HepG2 (cell line): ENCODE results near the gene MSTN. TPM values are rescaled to one million over a fixed set of nuclear protein-coding genes. Genes with fewer than 3 reads are reported as not detected.

Experiments
- ATAC-seq: fragments of 200-7000 bp; cut with Tn5 transposase; 3 replicates; pipeline ENCODE4 v1.9.1; 2020; ENCODE audit warnings: mild to moderate bottlenecking, moderate library complexity
- BruUV-seq: library from RNA; stranded (reverse); fragments of 400-500 nt; replicated peaks from 2 replicates; lab custom pipeline; 2021; lab: Mats Ljungman, UMichigan
- CTCF ChIA-PET: fragments of 300-600 bp; formaldehyde crosslinking; extraction: SDS; loops from one replicate; lab custom pipeline; 2021; ENCODE audit warnings: low total read pairs, inconsistent platforms, low intra/inter-chr PET ratio; lab: Yijun Ruan, JAX
- POLR2A ChIA-PET: fragments of 350-600 bp; sonication (Branson Sonifier 250); formaldehyde crosslinking; loops from one replicate; lab custom pipeline; 2020; ENCODE audit warnings: antibody characterized with exemption, inconsistent platforms; lab: Yijun Ruan, JAX
- DNase-seq: peaks from one replicate; pipeline ENCODE4 v3.0.0-alpha.2; 2015; ENCODE audit warnings: low spot score
- FAIRE-seq: peaks from 3 replicates; lab custom pipeline; 2011; peaks lifted over from hg19 to GRCh38; lab: Jason Lieb, UNC
- H2AFZ ChIP-seq: one replicate; pipeline ENCODE4 v1.6.1; 2011; ENCODE audit warnings: low read length, inconsistent platforms
- H3K27ac ChIP-seq: fragments of 300-600 bp; 3 replicates; pipeline ENCODE4 v1.8.0; 2011; ENCODE audit warnings: mixed run types, mild to moderate bottlenecking, mixed read lengths, low read length, inconsistent platforms; ENCODE audit not compliant: insufficient read depth; ENCODE audit errors: extremely low read length
- H3K27me3 ChIP-seq, 2 experiments: fragments of 200-600 bp in 1 of 2; 2 replicates in 1 of 2; 3 replicates in 1 of 2; pipeline versions ENCODE4 v1.6.0 to v1.8.0; 2011; ENCODE audit warnings: low read length in 2 of 2, mild to moderate bottlenecking in 2 of 2, moderate library complexity in 2 of 2, inconsistent platforms in 1 of 2; ENCODE audit not compliant: insufficient read depth in 2 of 2, control insufficient read depth in 1 of 2
- H3K36me3 ChIP-seq, 2 experiments: fragments of 200-600 bp in 1 of 2; replicated peaks in 1 of 2; 2 replicates in 1 of 2; 3 replicates in 1 of 2; pipeline versions ENCODE4 v1.5.1 to v1.8.0; 2011; ENCODE audit warnings: low read length in 2 of 2, inconsistent platforms in 1 of 2; ENCODE audit not compliant: insufficient read depth in 2 of 2, control insufficient read depth in 1 of 2
- H3K4me1 ChIP-seq: 2 replicates; pipeline ENCODE4 v1.5.1; 2012; ENCODE audit warnings: low read length, inconsistent platforms; ENCODE audit not compliant: insufficient read depth
- H3K4me2 ChIP-seq: 2 replicates; pipeline ENCODE4 v1.6.0; 2011; ENCODE audit warnings: low read depth, low read length, inconsistent platforms
- H3K4me3 ChIP-seq, 3 experiments: fragments of 200-600 bp in 1 of 3; sonication (generic), shearing (Covaris generic) in 1 of 3; replicated peaks in 1 of 3; 2 replicates each; pipeline ENCODE4 v1.5.1; 2011 to 2016; ENCODE audit warnings: low read length in 3 of 3, inconsistent platforms in 2 of 3, low read depth in 2 of 3, mild to moderate bottlenecking in 2 of 3, control low read depth in 1 of 3, mixed read lengths in 1 of 3; ENCODE audit not compliant: insufficient read depth in 1 of 3
- H3K79me2 ChIP-seq: one replicate; pipeline ENCODE4 v1.6.1; 2011; ENCODE audit warnings: low read length, inconsistent platforms; ENCODE audit not compliant: insufficient read depth
- H3K9ac ChIP-seq: 2 replicates; pipeline ENCODE4 v1.6.0; 2011; ENCODE audit warnings: mild to moderate bottlenecking, low read depth, low read length, inconsistent platforms; ENCODE audit not compliant: insufficient read depth
- H3K9me3 ChIP-seq: 2 replicates; pipeline ENCODE4 v1.5.1; 2012; ENCODE audit warnings: mild to moderate bottlenecking, low read length
- H4K20me1 ChIP-seq: 2 replicates; pipeline ENCODE4 v1.6.0; 2011; ENCODE audit warnings: inconsistent platforms, mild to moderate bottlenecking, low read length, moderate library complexity; ENCODE audit not compliant: insufficient read depth
- AHR ChIP-seq: IDR thresholded peaks from 2 replicates; pipeline ENCODE4 v1.6.1; 2018; ENCODE audit warnings: missing genetic modification reagents, missing compliant biosample characterization
- EED ChIP-seq: sonication (generic); formaldehyde crosslinking; IDR thresholded peaks from 2 replicates; pipeline ENCODE4 v1.5.0; 2020; ENCODE audit warnings: mild to moderate bottlenecking, missing genetic modification reagents
- HES4 ChIP-seq: sonication (generic); formaldehyde crosslinking; IDR thresholded peaks from 2 replicates; pipeline ENCODE4 v1.9.0; 2021; ENCODE audit warnings: mild to moderate bottlenecking, missing genetic modification reagents, borderline replicate concordance
- IKZF1 ChIP-seq: fragments of 450-650 bp; IDR thresholded peaks from 2 replicates; pipeline ENCODE4 v1.7.1; 2016
- PTBP1 ChIP-seq: fragments of 200-400 bp; formaldehyde crosslinking; IDR thresholded peaks from 2 replicates; pipeline ENCODE4 v1.6.1; 2018; ENCODE audit warnings: low read length, low read depth; ENCODE audit not compliant: poor library complexity, severe bottlenecking
- RFX3 ChIP-seq: IDR thresholded peaks from 2 replicates; pipeline ENCODE4 v1.6.1; 2016; ENCODE audit warnings: missing biosample characterization, missing genetic modification reagents
- SIN3A ChIP-seq: IDR thresholded peaks from 2 replicates; pipeline ENCODE4 v1.6.1; 2011; ENCODE audit warnings: low read depth, mild to moderate bottlenecking, control low read depth, low read length, borderline replicate concordance
- STAG1 ChIP-seq: sonication (generic); formaldehyde crosslinking; IDR thresholded peaks from 2 replicates; pipeline ENCODE4 v1.4.0; 2020; ENCODE audit warnings: missing genetic modification reagents
- TCF7 ChIP-seq: sonication (generic); IDR thresholded peaks from 2 replicates; pipeline ENCODE4 v1.6.1; 2016; ENCODE audit warnings: antibody characterized with exemption, low read depth
- ZNF143 ChIP-seq: sonication (generic); formaldehyde crosslinking; IDR thresholded peaks from 2 replicates; pipeline ENCODE4 v1.4.0; 2020; ENCODE audit warnings: missing genetic modification reagents
- ZNF275 ChIP-seq: sonication (generic); formaldehyde crosslinking; IDR thresholded peaks from 2 replicates; pipeline ENCODE4 v1.8.0; 2022; ENCODE audit warnings: missing genetic modification reagents, mild to moderate bottlenecking, inconsistent platforms, borderline replicate concordance
- ZNF446 ChIP-seq: sonication (generic); formaldehyde crosslinking; IDR thresholded peaks from 2 replicates; pipeline ENCODE4 v1.5.0; 2020; ENCODE audit warnings: mild to moderate bottlenecking, missing genetic modification reagents
- ZNF589 ChIP-seq: sonication (generic); formaldehyde crosslinking; conservative IDR thresholded peaks from 2 replicates; pipeline ENCODE4 v1.8.0; 2022; ENCODE audit warnings: mild to moderate bottlenecking, moderate library complexity, missing genetic modification reagents
- ZNF619 ChIP-seq: sonication (generic); formaldehyde crosslinking; IDR thresholded peaks from 2 replicates; pipeline ENCODE4 v1.4.0; 2020; ENCODE audit warnings: mild to moderate bottlenecking, missing genetic modification reagents
- ZNF788 ChIP-seq: sonication (generic); formaldehyde crosslinking; IDR thresholded peaks from 2 replicates; pipeline ENCODE4 v1.5.0; 2020; ENCODE audit warnings: mild to moderate bottlenecking, missing genetic modification reagents, borderline replicate concordance
- WGBS: methylation state at CpG from one replicate; pipeline ENCODE4 v1.1.6; 2017; ENCODE audit warnings: low lambda C conversion rate; 5-methylcytosine and 5-hydroxymethylcytosine counted together
- in situ Hi-C: cut with HindIII; loops from 2 replicates; pipeline ENCODE4 v1.10.0; 2017; ENCODE audit warnings: low pct_unique_long_range_greater_than_20kb; ENCODE audit not compliant: extremely low pct_ligation_motif_present
- intact Hi-C: fragments of 100-400 bp; cut with micrococcal nuclease; formaldehyde crosslinking; loops from one replicate; pipeline ENCODE4 v1.10.0; 2022; ENCODE audit not compliant: unreplicated experiment
- polyA plus RNA-seq, 8 experiments: library from polyadenylated mRNA; depleted of rRNA in 3 of 8; stranded (reverse) in 7 of 8; unstranded in 1 of 8; fragments of >200 nt; fragmentation: Illumina TruSeq in 4 of 8; extraction: Trizol in 4 of 8; gene quantifications; 2 replicates each; pipeline versions ENCODE4 v1.2.1 to v1.2.3, GENCODE V29; 2011 to 2016; ENCODE audit warnings: low read depth in 4 of 8, missing spikeins in 1 of 8, mixed read lengths in 1 of 8; ENCODE audit not compliant: insufficient read depth in 1 of 8
- total RNA-seq, 5 experiments: library from RNA; depleted of rRNA; stranded (reverse); fragments of >200 nt; fragmentation: Illumina TruSeq; extraction: Trizol; gene quantifications; 2 replicates each; pipeline ENCODE4 v1.2.3, GENCODE V29; 2016; ENCODE audit warnings: low read depth in 1 of 5
- TF ChIP-seq, protein P1 (sequence below): sonication (generic); formaldehyde crosslinking; IDR thresholded peaks from 2 replicates; pipeline ENCODE4 v1.4.0; 2020; ENCODE audit warnings: low read depth, mild to moderate bottlenecking, missing genetic modification reagents
- TF ChIP-seq, protein P2 (sequence below): sonication (generic); formaldehyde crosslinking; IDR thresholded peaks from 2 replicates; pipeline ENCODE4 v1.8.1; 2023; ENCODE audit warnings: missing genetic modification reagents, mild to moderate bottlenecking, borderline replicate concordance
- TF ChIP-seq, protein P3 (sequence below): sonication (generic); formaldehyde crosslinking; IDR thresholded peaks from 2 replicates; pipeline ENCODE4 v1.8.1; 2023; ENCODE audit warnings: mild to moderate bottlenecking, moderate library complexity, missing genetic modification reagents
- TF ChIP-seq, protein P4 (sequence below): sonication (generic); formaldehyde crosslinking; IDR thresholded peaks from 2 replicates; pipeline ENCODE4 v1.8.1; 2023; ENCODE audit warnings: mild to moderate bottlenecking, inconsistent platforms, moderate library complexity, missing genetic modification reagents, borderline replicate concordance

Gene MSTN
- total and polyA plus RNA-seq, 2 of the 13 experiments (the other 11 are each of a cell fraction or from before 2014, with no cell fraction given) = 0.04 TPM; not detected in 1

DNA sequence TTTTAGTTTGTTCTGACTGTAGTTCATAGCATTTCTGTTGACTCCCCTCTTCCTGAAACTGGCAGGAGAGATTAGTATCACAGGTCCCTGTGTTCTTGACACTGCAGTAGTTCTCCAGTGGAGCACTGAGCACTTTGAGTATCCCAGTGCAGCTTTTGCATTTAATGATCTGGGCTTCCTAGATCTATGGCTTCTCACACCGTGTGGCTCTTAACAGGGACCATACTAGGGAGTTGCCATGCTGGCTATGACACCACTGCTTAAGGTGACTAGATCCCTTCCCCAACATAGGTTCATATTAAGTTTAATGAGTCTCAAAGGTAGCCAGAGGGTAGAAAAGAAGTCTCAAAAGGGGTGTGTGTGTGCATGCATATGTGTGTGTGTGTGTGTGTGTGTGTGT is 6.2 kb upstream of the MSTN start:
- POLR2A ChIA-PET = no interaction called here
- no peaks in the 10 kb centered on the region for H3K4me1 ChIP-seq
- CTCF ChIA-PET = interaction anchor here (2.1 kb wide), 1 partner anchor 408 kb away, joined by 15 read pairs; the partner anchor contains the start of gene ASNSD1

More for the DNA sequence above, 6.2 kb upstream of the MSTN start:
- no peaks in the 10 kb centered on the region for H3K79me2 ChIP-seq
- no peaks in the 10 kb centered on the region for H4K20me1 ChIP-seq
- no TSS peak for BruUV-seq
- no peaks in the 10 kb centered on the region for H3K9me3 ChIP-seq
- in situ Hi-C loops = loop anchor here (10.0 to 25.0 kb wide), 3 partner anchors 264 to 406 kb away; partner anchors contain the start of genes ANKAR and ASNSD1
- no peaks in the 10 kb centered on the region for H3K36me3 ChIP-seq
- 5% methylated on average over 1 of the region's 1 CpG for WGBS
- FAIRE-seq = no peak
- no peak for DNase-seq
- H3K27ac ChIP-seq = no peak overlapping the region
- no peak for TF ChIP-seq EED (CRISPR knock-in tag)
- no peak for TF ChIP-seq AHR (CRISPR knock-in tag)
- no peak for TF ChIP-seq SIN3A
- TF ChIP-seq, protein P1, sequence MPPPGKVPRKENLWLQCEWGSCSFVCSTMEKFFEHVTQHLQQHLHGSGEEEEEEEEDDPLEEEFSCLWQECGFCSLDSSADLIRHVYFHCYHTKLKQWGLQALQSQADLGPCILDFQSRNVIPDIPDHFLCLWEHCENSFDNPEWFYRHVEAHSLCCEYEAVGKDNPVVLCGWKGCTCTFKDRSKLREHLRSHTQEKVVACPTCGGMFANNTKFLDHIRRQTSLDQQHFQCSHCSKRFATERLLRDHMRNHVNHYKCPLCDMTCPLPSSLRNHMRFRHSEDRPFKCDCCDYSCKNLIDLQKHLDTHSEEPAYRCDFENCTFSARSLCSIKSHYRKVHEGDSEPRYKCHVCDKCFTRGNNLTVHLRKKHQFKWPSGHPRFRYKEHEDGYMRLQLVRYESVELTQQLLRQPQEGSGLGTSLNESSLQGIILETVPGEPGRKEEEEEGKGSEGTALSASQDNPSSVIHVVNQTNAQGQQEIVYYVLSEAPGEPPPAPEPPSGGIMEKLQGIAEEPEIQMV (CRISPR knock-in tag) = no peak
- TF ChIP-seq HES4 (CRISPR knock-in tag) = no peak
- TF ChIP-seq, protein P2, sequence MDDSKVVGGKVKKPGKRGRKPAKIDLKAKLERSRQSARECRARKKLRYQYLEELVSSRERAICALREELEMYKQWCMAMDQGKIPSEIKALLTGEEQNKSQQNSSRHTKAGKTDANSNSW = no peak
- no peak for TF ChIP-seq TCF7
- TF ChIP-seq PTBP1 = no peak
- TF ChIP-seq ZNF143 (CRISPR knock-in tag) = no peak
- TF ChIP-seq, protein P3, sequence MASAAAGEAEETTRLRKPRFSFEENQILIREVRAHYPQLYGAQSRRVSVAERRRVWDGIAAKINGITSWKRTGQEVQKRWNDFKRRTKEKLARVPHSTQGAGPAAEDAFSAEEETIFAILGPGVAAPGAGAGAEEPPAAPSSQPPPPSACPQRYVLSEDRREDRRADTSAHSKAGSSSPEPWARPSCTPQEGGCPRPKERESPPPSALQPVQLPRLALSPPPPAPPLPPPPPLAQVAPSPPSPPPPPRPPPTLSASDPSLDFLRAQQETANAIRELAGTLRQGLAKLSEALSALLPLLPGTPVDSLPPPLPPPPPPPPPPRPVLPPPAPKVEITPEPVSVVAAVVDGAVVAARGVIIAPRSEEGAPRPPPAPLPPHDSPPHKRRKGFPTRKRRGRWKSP (CRISPR knock-in tag) = no peak
- no peak for TF ChIP-seq ZNF619 (CRISPR knock-in tag)
- TF ChIP-seq IKZF1 = no peak
- no peak for TF ChIP-seq RFX3 (CRISPR knock-in tag)
- TF ChIP-seq ZNF589 (CRISPR knock-in tag) = no peak
- TF ChIP-seq, protein P4, sequence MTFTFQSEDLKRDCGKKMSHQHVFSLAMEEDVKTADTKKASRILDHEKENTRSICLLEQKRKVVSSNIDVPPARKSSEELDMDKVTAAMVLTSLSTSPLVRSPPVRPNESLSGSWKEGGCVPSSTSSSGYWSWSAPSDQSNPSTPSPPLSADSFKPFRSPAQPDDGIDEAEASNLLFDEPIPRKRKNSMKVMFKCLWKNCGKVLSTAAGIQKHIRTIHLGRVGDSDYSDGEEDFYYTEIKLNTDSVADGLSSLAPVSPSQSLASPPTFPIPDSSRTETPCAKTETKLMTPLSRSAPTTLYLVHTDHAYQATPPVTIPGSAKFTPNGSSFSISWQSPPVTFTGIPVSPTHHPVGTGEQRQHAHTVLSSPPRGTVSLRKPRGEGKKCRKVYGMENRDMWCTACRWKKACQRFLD (CRISPR knock-in tag) = no peak
- TF ChIP-seq ZNF446 = no peak
- TF ChIP-seq STAG1 = no peak
- no peak for TF ChIP-seq ZNF788 (CRISPR knock-in tag)
- no peak for TF ChIP-seq ZNF275
- TF ChIP-seq, all 625 proteins: peak for 0
- no peak overlapping the region for H3K4me2 ChIP-seq
- no peak overlapping the region for H2AFZ ChIP-seq
- H3K27me3 ChIP-seq = no peaks in the 10 kb centered on the region
- ATAC-seq = peak; percentile 62
- no peak overlapping the region for H3K9ac ChIP-seq
- H3K4me3 ChIP-seq = no peak overlapping the region
- intact Hi-C loops = no loop called here
